Measurements from ENCODE around the gene AKAP9. TPM values are rescaled to one million over a fixed set of nuclear protein-coding genes. Genes with fewer than 3 reads are reported as not detected.

Gene AKAP9
- total RNA-seq, 1 donor from 2014 or later, result 75.4 TPM

- no peak for DNase-seq (ENCODE audit: extremely low spot score in 2 of 2)
- no peaks in the 10 kb centered on the region for H3K4me1 ChIP-seq
- H3K36me3 ChIP-seq, result no peaks in the 10 kb centered on the region
- H3K4me3 ChIP-seq, result no peak overlapping the region
- TF ChIP-seq CTCF (IDR thresholded peaks at IDR 0.05), result no peak
- TF ChIP-seq POLR2A (IDR thresholded peaks at IDR 0.05), result no peak
- no peak for TF ChIP-seq POLR2AphosphoS5 (IDR thresholded peaks at IDR 0.05; ENCODE audit: insufficient read depth in 1 of 2, low read depth in 1 of 2)
- no peaks in the 10 kb centered on the region for H3K9me3 ChIP-seq
- no peaks in the 10 kb centered on the region for H3K27me3 ChIP-seq
- intact Hi-C loops (cut with DNase I), result no loop called here
- no peak overlapping the region for H3K27ac ChIP-seq
Measured at GRCh38 chr7:91898240-91898992, 42.2 kb upstream of the AKAP9 start.

DNA sequence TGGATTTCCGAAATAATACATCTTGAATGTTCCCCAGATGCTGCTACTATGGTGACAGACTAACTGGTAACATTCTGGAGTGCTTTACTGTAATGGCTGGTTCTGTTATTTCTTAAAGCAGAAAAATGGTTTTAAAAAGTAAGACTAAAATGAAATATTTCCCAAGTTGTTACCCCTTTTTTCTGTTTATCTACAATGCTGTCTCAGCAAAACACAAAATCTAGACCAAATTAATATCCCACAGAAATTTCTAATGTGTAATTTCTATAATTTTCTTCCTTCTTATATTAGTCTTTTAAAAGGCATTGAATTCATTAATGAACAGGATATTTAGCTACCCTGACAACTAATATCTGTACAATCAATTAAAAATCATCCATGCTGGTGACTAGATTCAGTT lies 41.1 kb upstream of the AKAP9 start:
- Histone ChIP-seq H3K27me3 (no peaks in the 10 kb centered on the region), H3K27ac (no peak overlapping the region), H3K9me3 (no peaks in the 10 kb centered on the region), H3K36me3 (no peaks in the 10 kb centered on the region), H3K4me1 (no peaks in the 10 kb centered on the region), H3K4me3 (no peak overlapping the region)
- intact Hi-C loops (cut with DNase I), result no loop called here
- DNase-seq (ENCODE audit: extremely low spot score in 2 of 2), result no peak
- TF ChIP-seq POLR2AphosphoS5 (IDR thresholded peaks at IDR 0.05; ENCODE audit: insufficient read depth in 1 of 2, low read depth in 1 of 2) (no peak), CTCF (IDR thresholded peaks at IDR 0.05) (no peak), POLR2A (IDR thresholded peaks at IDR 0.05) (no peak)

GRCh38 chr7:91910171-91910570 lies 30.5 kb upstream of the AKAP9 start:
- intact Hi-C loops (cut with DNase I), result no loop called here
- no peak for TF ChIP-seq CTCF (IDR thresholded peaks at IDR 0.05)
- TF ChIP-seq POLR2A (IDR thresholded peaks at IDR 0.05), result no peak
- TF ChIP-seq POLR2AphosphoS5 (IDR thresholded peaks at IDR 0.05; ENCODE audit: insufficient read depth in 1 of 2, low read depth in 1 of 2), result no peak

GRCh38 chr7:91911121-91911520 lies 29.5 kb upstream of the AKAP9 start:
- Histone ChIP-seq H3K4me3 (no peak overlapping the region), H3K27me3 (no peaks in the 10 kb centered on the region), H3K4me1 (no peaks in the 10 kb centered on the region), H3K9me3 (no peaks in the 10 kb centered on the region), H3K36me3 (no peaks in the 10 kb centered on the region), H3K27ac (no peak overlapping the region)
- no peak for TF ChIP-seq POLR2AphosphoS5 (IDR thresholded peaks at IDR 0.05; ENCODE audit: insufficient read depth in 1 of 2, low read depth in 1 of 2)
- TF ChIP-seq POLR2A (IDR thresholded peaks at IDR 0.05), result no peak
- no peak for TF ChIP-seq CTCF (IDR thresholded peaks at IDR 0.05)
- DNase-seq (ENCODE audit: extremely low spot score in 2 of 2), result no peak
- intact Hi-C loops (cut with DNase I), result no loop called here

More at GRCh38 chr7:91910171-91910570, 30.5 kb upstream of the AKAP9 start:
- Histone ChIP-seq H3K27me3 (no peaks in the 10 kb centered on the region), H3K4me3 (no peak overlapping the region), H3K9me3 (no peaks in the 10 kb centered on the region), H3K27ac (no peak overlapping the region), H3K36me3 (no peaks in the 10 kb centered on the region), H3K4me1 (no peaks in the 10 kb centered on the region)
- DNase-seq (ENCODE audit: extremely low spot score in 2 of 2), result no peak

DNA sequence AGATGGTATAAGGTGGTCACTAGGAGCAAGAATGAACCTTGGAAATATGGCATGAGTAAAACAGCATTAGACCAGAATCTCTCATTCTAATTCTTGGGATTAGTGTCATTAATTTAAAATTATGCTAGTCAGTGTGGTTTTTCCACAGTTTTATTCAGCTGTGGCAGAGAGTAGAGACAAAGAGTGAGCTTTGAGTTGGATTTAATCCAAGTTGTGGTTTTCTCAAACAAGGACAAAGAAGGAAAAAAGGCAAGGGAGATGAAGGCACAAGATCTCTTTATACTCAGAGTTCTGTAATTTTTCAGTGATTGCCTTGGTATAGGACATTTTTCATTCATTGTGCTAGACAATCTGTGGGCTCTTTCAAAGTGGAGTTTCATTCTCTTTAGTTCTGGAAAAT lies 28.2 kb upstream of the AKAP9 start:
- no peaks in the 10 kb centered on the region for H3K4me1 ChIP-seq
- H3K36me3 ChIP-seq, result no peaks in the 10 kb centered on the region
- H3K9me3 ChIP-seq, result no peaks in the 10 kb centered on the region
- H3K4me3 ChIP-seq, result no peak overlapping the region
- TF ChIP-seq CTCF (IDR thresholded peaks at IDR 0.05) (no peak), POLR2AphosphoS5 (IDR thresholded peaks at IDR 0.05; ENCODE audit: insufficient read depth in 1 of 2, low read depth in 1 of 2) (no peak), POLR2A (IDR thresholded peaks at IDR 0.05) (no peak)
- no peak for DNase-seq (ENCODE audit: extremely low spot score in 2 of 2)
- no peaks in the 10 kb centered on the region for H3K27me3 ChIP-seq
- intact Hi-C loops (cut with DNase I), result no loop called here
- H3K27ac ChIP-seq, result no peak overlapping the region
